ENCODE results near the gene PICK1. TPM values are rescaled to one million over a fixed set of nuclear protein-coding genes. Genes with fewer than 3 reads are reported as not detected.
"Not testable (repeated sequence)": the region's sequence is repeated elsewhere in the genome, so short reads cannot be mapped to it uniquely, and the experiment has no call there.

PICK1 gene
- total RNA-seq, 1 experiment from 2014 or later, result 35.7 TPM

DNA sequence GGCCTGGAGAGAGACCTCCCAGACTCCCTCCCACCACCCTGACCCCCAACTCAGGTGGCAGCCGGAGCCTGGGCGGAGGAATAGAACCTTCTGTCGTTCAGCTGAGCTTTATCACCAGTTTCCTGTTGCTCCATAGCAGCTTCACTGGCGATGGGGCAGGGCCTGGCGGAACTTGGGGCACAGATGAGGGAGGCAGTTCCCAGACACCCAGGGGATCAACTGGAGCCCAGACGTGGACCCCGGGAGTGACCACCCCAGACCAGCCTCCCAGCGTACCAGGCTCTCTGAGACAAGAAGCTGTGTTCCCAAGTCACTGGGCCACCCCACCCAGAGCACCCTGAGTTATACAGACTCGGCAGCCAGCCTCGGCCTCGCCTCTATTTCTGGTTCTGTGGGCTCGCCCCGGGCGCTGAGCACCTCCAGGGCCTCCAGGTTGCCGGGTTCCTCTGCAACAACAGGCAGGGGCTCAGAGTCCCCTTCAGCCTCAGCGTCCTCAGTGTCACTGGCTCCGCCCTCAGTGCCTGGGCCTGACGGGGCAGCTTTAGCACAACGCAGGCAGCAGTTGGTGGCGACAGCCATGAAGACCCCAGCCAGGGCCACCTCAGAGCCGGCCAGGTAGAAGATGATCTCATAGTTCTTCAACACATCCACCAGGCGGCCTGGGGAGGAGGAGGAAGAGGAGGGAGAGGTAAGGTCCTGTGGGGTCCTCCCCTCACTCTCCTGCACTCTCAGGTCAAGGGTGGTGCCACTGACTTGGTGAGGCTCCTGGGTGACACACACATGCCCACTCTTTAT is 21.0 kb downstream of the PICK1 start:
- no peak overlapping the region for H3T11ph ChIP-seq (ENCODE audit: low read length)
- H3K27me3 ChIP-seq (ENCODE audit: insufficient read depth, low read length), result peaks cover 5% of the 10 kb centered on the region; the same call in 1 of the 2 replicates
- no peak overlapping the region for H3K56ac ChIP-seq (ENCODE audit: insufficient read length, low read depth, low read length)
- no peaks in the 10 kb centered on the region; the same call in 1 of the 2 replicates for H3K4me1 ChIP-seq (ENCODE audit: insufficient read depth, low read length)
- no peaks in the 10 kb centered on the region for H4K20me1 ChIP-seq (ENCODE audit: control insufficient read depth, insufficient read depth, insufficient read length)
- no peak overlapping the region for H3K9ac ChIP-seq (ENCODE audit: extremely low read depth, insufficient read length, low read length)
- no peak overlapping the region for H3K4me2 ChIP-seq (ENCODE audit: insufficient read depth, insufficient read length, low read length)
- H2AFZ ChIP-seq (ENCODE audit: low read length), result no peak overlapping the region
- H3K18ac ChIP-seq (ENCODE audit: insufficient read length, low read depth, low read length), result no peak overlapping the region
- no peak overlapping the region for H2BK20ac ChIP-seq (ENCODE audit: low read depth, low read length, poor library complexity, severe bottlenecking)
- no peak overlapping the region for H3K23ac ChIP-seq (ENCODE audit: insufficient read length, low read depth, low read length)
- WGBS (ENCODE audit: extremely low coverage, insufficient read length, low lambda C conversion rate), result no CpG with 5 or more reads among the region's 22 CpGs
- H3K4ac ChIP-seq (ENCODE audit: low read depth, low read length), result no peak overlapping the region
- peaks cover 1 to 14% of the 10 kb centered on the region in 2 experiments; a peak in 2 of 4 replicates for H3K4me1 Mint-ChIP-seq
- no peak overlapping the region for H4K8ac ChIP-seq (replicated peaks; ENCODE audit: insufficient read length, low read depth, low read length)
- no peak overlapping the region for H3K4me3 Mint-ChIP-seq
- H3K23me2 ChIP-seq (ENCODE audit: insufficient read length, low read depth, low read length, poor library complexity, severe bottlenecking), result no peaks in the 10 kb centered on the region
- H3K14ac ChIP-seq (ENCODE audit: insufficient read depth, low read length), result no peak overlapping the region; the same call in 1 of the 2 replicates
- no peak overlapping the region for H2BK5ac ChIP-seq (ENCODE audit: insufficient read length, low read length)
- H3K36me3 Mint-ChIP-seq (ENCODE audit: insufficient read depth in 1 of 3, low read depth in 3 of 3), result peaks cover 2 to 22% (median 10%) of the 10 kb centered on the region in 3 experiments; a peak in 6 of 7 replicates
- no peak overlapping the region for H2BK12ac ChIP-seq (ENCODE audit: insufficient read length, low read depth, low read length)
- H3K27me3 Mint-ChIP-seq (ENCODE audit: low read depth), result peaks cover 23% of the 10 kb centered on the region
- no peaks in the 10 kb centered on the region for H3K79me2 ChIP-seq (ENCODE audit: insufficient read depth, low read length)
- no peak for DNase-seq
- no peak overlapping the region for H3K27ac ChIP-seq (ENCODE audit: insufficient read length, low read depth, low read length)
- no peaks in the 10 kb centered on the region for H3K9me3 Mint-ChIP-seq
- no peaks in the 10 kb centered on the region for H3K79me1 ChIP-seq (ENCODE audit: insufficient read depth, low read depth, low read length, poor library complexity, severe bottlenecking)
- no peak overlapping the region for H2BK120ac ChIP-seq (ENCODE audit: low read depth, low read length, poor library complexity, severe bottlenecking)
- H4K91ac ChIP-seq (ENCODE audit: insufficient read length, low read depth, low read length), result no peak overlapping the region
- no peak overlapping the region for H4K5ac ChIP-seq (ENCODE audit: insufficient read length, low read depth, low read length)
- TF ChIP-seq, protein P1, sequence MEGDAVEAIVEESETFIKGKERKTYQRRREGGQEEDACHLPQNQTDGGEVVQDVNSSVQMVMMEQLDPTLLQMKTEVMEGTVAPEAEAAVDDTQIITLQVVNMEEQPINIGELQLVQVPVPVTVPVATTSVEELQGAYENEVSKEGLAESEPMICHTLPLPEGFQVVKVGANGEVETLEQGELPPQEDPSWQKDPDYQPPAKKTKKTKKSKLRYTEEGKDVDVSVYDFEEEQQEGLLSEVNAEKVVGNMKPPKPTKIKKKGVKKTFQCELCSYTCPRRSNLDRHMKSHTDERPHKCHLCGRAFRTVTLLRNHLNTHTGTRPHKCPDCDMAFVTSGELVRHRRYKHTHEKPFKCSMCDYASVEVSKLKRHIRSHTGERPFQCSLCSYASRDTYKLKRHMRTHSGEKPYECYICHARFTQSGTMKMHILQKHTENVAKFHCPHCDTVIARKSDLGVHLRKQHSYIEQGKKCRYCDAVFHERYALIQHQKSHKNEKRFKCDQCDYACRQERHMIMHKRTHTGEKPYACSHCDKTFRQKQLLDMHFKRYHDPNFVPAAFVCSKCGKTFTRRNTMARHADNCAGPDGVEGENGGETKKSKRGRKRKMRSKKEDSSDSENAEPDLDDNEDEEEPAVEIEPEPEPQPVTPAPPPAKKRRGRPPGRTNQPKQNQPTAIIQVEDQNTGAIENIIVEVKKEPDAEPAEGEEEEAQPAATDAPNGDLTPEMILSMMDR (conservative IDR thresholded peaks at IDR 0.05), result 0 out of 3 replicates have a peak, but pooled peaks have one; percentile 9
- H2AK5ac ChIP-seq (ENCODE audit: insufficient read length, low read length), result no peak overlapping the region
- H3K27ac Mint-ChIP-seq, result no peak overlapping the region
- no peaks in the 10 kb centered on the region for H3K9me3 ChIP-seq (ENCODE audit: control insufficient read depth, low read depth, low read length)
- no peak overlapping the region for H2BK15ac ChIP-seq (ENCODE audit: low read depth, low read length)

GRCh38 chr22:38079208-38079607 is 22.0 kb downstream of the PICK1 start:
- not testable (repeated sequence) for H3K4me2 ChIP-seq (ENCODE audit: insufficient read depth, insufficient read length, low read length); H2BK5ac ChIP-seq (ENCODE audit: insufficient read length, low read length); H3K9ac ChIP-seq (ENCODE audit: extremely low read depth, insufficient read length, low read length); H3K4me1 ChIP-seq (ENCODE audit: insufficient read depth, low read length); H3K79me1 ChIP-seq (ENCODE audit: insufficient read depth, low read depth, low read length, poor library complexity, severe bottlenecking); H2BK12ac ChIP-seq (ENCODE audit: insufficient read length, low read depth, low read length); H2BK20ac ChIP-seq (ENCODE audit: low read depth, low read length, poor library complexity, severe bottlenecking); H3K14ac ChIP-seq (ENCODE audit: insufficient read depth, low read length); H3K9me3 Mint-ChIP-seq; H4K20me1 ChIP-seq (ENCODE audit: control insufficient read depth, insufficient read depth, insufficient read length); H2AK5ac ChIP-seq (ENCODE audit: insufficient read length, low read length); H3K23ac ChIP-seq (ENCODE audit: insufficient read length, low read depth, low read length); H2BK120ac ChIP-seq (ENCODE audit: low read depth, low read length, poor library complexity, severe bottlenecking); H3K56ac ChIP-seq (ENCODE audit: insufficient read length, low read depth, low read length); H4K91ac ChIP-seq (ENCODE audit: insufficient read length, low read depth, low read length); H4K8ac ChIP-seq (replicated peaks; ENCODE audit: insufficient read length, low read depth, low read length); H3K23me2 ChIP-seq (ENCODE audit: insufficient read length, low read depth, low read length, poor library complexity, severe bottlenecking); H3K27ac Mint-ChIP-seq; H3K27me3 ChIP-seq (ENCODE audit: insufficient read depth, low read length); H2AFZ ChIP-seq (ENCODE audit: low read length); H3K18ac ChIP-seq (ENCODE audit: insufficient read length, low read depth, low read length); H3K4ac ChIP-seq (ENCODE audit: low read depth, low read length); H3T11ph ChIP-seq (ENCODE audit: low read length); DNase-seq; H4K5ac ChIP-seq (ENCODE audit: insufficient read length, low read depth, low read length); H3K4me3 Mint-ChIP-seq; H2BK15ac ChIP-seq (ENCODE audit: low read depth, low read length); H3K9me3 ChIP-seq (ENCODE audit: control insufficient read depth, low read depth, low read length); H3K27ac ChIP-seq (ENCODE audit: insufficient read length, low read depth, low read length); H3K79me2 ChIP-seq (ENCODE audit: insufficient read depth, low read length)
- H3K36me3 Mint-ChIP-seq (ENCODE audit: insufficient read depth in 1 of 3, low read depth in 3 of 3), result peaks cover 0 to 13% (median 3%) of the 10 kb centered on the region in 3 experiments; a peak in 3 of 7 replicates
- peaks cover 23% of the 10 kb centered on the region for H3K27me3 Mint-ChIP-seq (ENCODE audit: low read depth)
- WGBS (ENCODE audit: extremely low coverage, insufficient read length, low lambda C conversion rate), result no CpG with 5 or more reads among the region's 2 CpGs
- H3K4me1 Mint-ChIP-seq, result peaks cover 4 to 19% of the 10 kb centered on the region in 2 experiments; a peak in 2 of 4 replicates
